T-cell (primary cell): ENCODE measurements around the gene CHURC1. TPM values are rescaled to one million over a fixed set of nuclear protein-coding genes. Genes with fewer than 3 reads are reported as not detected.

ENCODE experiments used
- ATAC-seq, 4 experiments: fragments of 200-7000 bp in 3 of 4; fragments of 150-1000 bp in 1 of 4; cut with Tn5 transposase; replicated peaks in 1 of 4; 1 replicate in 3 of 4; 2 replicates in 1 of 4; pipeline ENCODE4 v1.10.0; 2021; ENCODE audit warnings: moderate library complexity in 3 of 4, mild to moderate bottlenecking in 2 of 4, moderate number of reproducible peaks in 1 of 4
- CTCF ChIA-PET, 2 donors: fragments of 300-600 bp; sonication (Branson Sonifier 250); formaldehyde crosslinking; loops; one replicate each; lab custom pipeline; 2022; ENCODE audit warnings: antibody characterized with exemption in 2 of 2; lab: Charles Lee
- POLR2A ChIA-PET, 2 donors: fragments of 300-600 bp; sonication (Branson Sonifier 250); formaldehyde crosslinking; loops; one replicate each; lab custom pipeline; 2022; ENCODE audit warnings: antibody characterized with exemption in 2 of 2; lab: Charles Lee
- DNase-seq, 35 experiments: peaks; one replicate each; pipeline versions ENCODE4 v3.0.0 to v3.0.0-alpha.2; 2013 to 2023
- H3K27ac ChIP-seq: one replicate; pipeline ENCODE4 v1.5.1; 2013; ENCODE audit warnings: low read length
- H3K27me3 ChIP-seq, 2 experiments: replicated peaks in 1 of 2; 1 replicate in 1 of 2; 2 replicates in 1 of 2; pipeline versions ENCODE4 v1.6.1 to v1.7.0; 2013; ENCODE audit warnings: low read length in 1 of 2, mixed read lengths in 1 of 2; ENCODE audit not compliant: control insufficient read depth in 2 of 2, insufficient read depth in 2 of 2; ENCODE audit errors: extremely low read depth in 1 of 2
- H3K36me3 ChIP-seq, 2 donors: 1 replicate in 1 of 2; 2 replicates in 1 of 2; pipeline versions ENCODE4 v1.6.1 to v1.7.0; 2013; ENCODE audit warnings: low read length in 1 of 2; ENCODE audit not compliant: control insufficient read depth in 2 of 2, insufficient read depth in 1 of 2; ENCODE audit errors: extremely low read depth in 1 of 2
- H3K4me1 ChIP-seq, 2 experiments: 1 replicate in 1 of 2; 2 replicates in 1 of 2; pipeline versions ENCODE4 v1.6.1 to v1.7.0; 2013; ENCODE audit warnings: low read length in 2 of 2, mixed read lengths in 1 of 2; ENCODE audit not compliant: insufficient read depth in 2 of 2, control insufficient read depth in 1 of 2; ENCODE audit errors: extremely low read depth in 1 of 2
- H3K4me3 ChIP-seq, 2 donors: 1 replicate in 1 of 2; 2 replicates in 1 of 2; pipeline versions ENCODE4 v1.5.1 to v1.7.0; 2013; ENCODE audit warnings: mild to moderate bottlenecking in 2 of 2, low read length in 1 of 2, moderate library complexity in 1 of 2; ENCODE audit not compliant: control insufficient read depth in 1 of 2; ENCODE audit errors: extremely low read depth in 1 of 2
- H3K9me3 ChIP-seq: 2 replicates; pipeline ENCODE4 v1.7.0; 2013
- H3K27ac Mint-ChIP-seq, 2 donors: one replicate each; pipeline ENCODE4 v1.8.0; 2020 to 2021; ENCODE audit warnings: mild to moderate bottlenecking in 2 of 2, mixed read lengths in 2 of 2
- H3K27me3 Mint-ChIP-seq, 2 donors: one replicate each; pipeline ENCODE4 v1.8.0; 2021 to 2022; ENCODE audit warnings: mixed read lengths in 2 of 2
- H3K36me3 Mint-ChIP-seq: one replicate; pipeline ENCODE4 v1.8.0; 2021; ENCODE audit warnings: mixed read lengths
- H3K4me1 Mint-ChIP-seq, 3 donors: one replicate each; pipeline ENCODE4 v1.8.0; 2020 to 2022; ENCODE audit warnings: mixed read lengths in 3 of 3, mild to moderate bottlenecking in 1 of 3
- H3K4me3 Mint-ChIP-seq, 3 donors: one replicate each; pipeline ENCODE4 v1.8.0; 2020 to 2022; ENCODE audit warnings: mild to moderate bottlenecking in 3 of 3, mixed read lengths in 3 of 3, moderate library complexity in 3 of 3
- H3K9me3 Mint-ChIP-seq, 3 donors: one replicate each; pipeline ENCODE4 v1.8.0; 2020 to 2022; ENCODE audit warnings: mixed read lengths in 3 of 3
- WGBS: methylation state at CpG from one replicate; pipeline ENCODE4 v1.1.5; 2013; ENCODE audit warnings: missing lambda C conversion rate; ENCODE audit not compliant: insufficient coverage; 5-methylcytosine and 5-hydroxymethylcytosine counted together
- total RNA-seq, 35 experiments: library from RNA in 6 of 35; stranded (reverse) in 6 of 35; fragments of 120-200 nt in 1 of 35; gene quantifications; one replicate each; pipeline versions ENCODE4 v1.2.1 to v1.2.4 and lab custom pipeline; 2013 to 2026

The CHURC1 gene
- total RNA-seq, 5 donors from 2014 or later (not counting 1 experiment from before 2014, with no cell fraction given), result 57.6 to 99.7 (median 91.1) TPM

DNA sequence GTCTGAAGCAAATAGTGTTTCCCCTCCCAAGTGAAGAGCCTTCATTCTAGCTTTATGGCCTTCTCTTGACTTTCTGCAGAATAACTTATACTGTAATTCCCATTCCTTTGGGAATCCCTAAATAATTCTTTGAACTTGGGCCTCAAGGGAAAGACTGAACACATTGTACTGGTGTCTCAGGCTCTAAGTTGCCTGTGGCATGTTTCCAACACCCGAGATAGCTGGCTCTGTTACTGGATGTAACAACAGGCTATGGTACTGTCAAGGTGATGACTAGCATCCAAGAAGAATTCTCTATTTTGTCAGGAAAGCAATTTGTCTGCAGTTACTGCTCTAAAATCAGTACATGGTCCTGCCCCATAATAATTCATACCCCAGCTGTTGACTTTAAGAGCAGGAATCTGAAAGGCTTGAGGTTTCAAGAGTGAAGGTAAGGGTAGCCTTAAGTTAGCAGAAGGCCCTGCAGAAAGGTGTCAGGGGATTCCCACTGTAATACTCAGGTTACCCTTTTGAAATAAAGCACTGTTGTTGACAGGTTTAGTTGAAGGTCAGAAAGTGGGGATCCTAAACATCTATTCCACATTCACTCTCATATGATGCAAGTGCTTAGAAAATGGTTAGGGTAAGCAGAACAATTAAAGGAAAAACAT lies 23.0 kb downstream of the CHURC1 start:
- no peaks in the 10 kb centered on the region for H3K9me3 ChIP-seq
- H3K4me1 ChIP-seq, result peaks cover 0 to 2% of the 10 kb centered on the region in 2 experiments
- Mint-ChIP-seq H3K27me3 (no peaks in the 10 kb centered on the region), H3K27ac (peak overlapping the region; percentile 61 to 76), H3K36me3 (peaks cover 59% of the 10 kb centered on the region), H3K4me3 (no peak overlapping the region), H3K4me1 (peaks cover 72 to 80% (median 74%) of the 10 kb centered on the region in 3 donors), H3K9me3 (no peaks in the 10 kb centered on the region)
- no peaks in the 10 kb centered on the region for H3K27me3 ChIP-seq
- no CpG with 5 or more reads among the region's 1 CpG for WGBS
- H3K4me3 ChIP-seq, result no peak overlapping the region
- no peak for DNase-seq
- ChIA-PET POLR2A (interaction anchor here in 1 of 2 donors (0.6 to 1.4 kb wide), 3 partner anchors 17 to 60 kb away, joined by 3 to 9 read pairs (median 6); partner anchors contain the start of gene CHURC1), CTCF (interaction anchor here in 1 of 2 donors (1.6 to 2.2 kb wide), 2 partner anchors 13 to 114 kb away, joined by 3 to 9 read pairs; no protein-coding TSS in a partner anchor)
- ATAC-seq, result no peak
- H3K36me3 ChIP-seq, result peaks cover 4 to 63% of the 10 kb centered on the region in 2 donors
- H3K27ac ChIP-seq, result no peak overlapping the region

DNA sequence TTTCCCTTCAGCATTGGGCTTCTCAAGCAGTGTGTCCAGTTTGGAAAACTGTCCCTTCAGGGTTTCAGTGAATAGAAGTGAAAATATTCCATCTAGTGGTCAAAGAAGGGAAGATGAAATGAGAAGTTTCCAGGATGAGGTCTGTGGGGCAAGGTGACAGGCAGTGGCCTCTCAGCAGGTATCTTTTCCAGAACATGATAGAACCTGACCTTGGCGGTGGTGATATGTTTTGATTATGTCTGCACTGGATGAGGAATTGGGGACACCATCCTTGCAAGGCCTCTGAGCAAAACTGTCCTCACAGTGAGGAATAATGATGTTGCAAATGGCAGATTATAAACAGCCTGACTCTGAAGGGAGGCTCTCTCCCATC lies 23.6 kb downstream of the CHURC1 start:
- ATAC-seq (no peak), DNase-seq (no peak)
- Histone ChIP-seq H3K9me3 (no peaks in the 10 kb centered on the region), H3K4me3 (no peak overlapping the region), H3K27ac (no peak overlapping the region), H3K36me3 (peaks cover 7 to 58% of the 10 kb centered on the region in 2 donors), H3K4me1 (peaks cover 0 to 2% of the 10 kb centered on the region in 2 experiments), H3K27me3 (no peaks in the 10 kb centered on the region)
- H3K27ac Mint-ChIP-seq, result peak overlapping the region in 1 of 2 donors; percentile 22
- H3K9me3 Mint-ChIP-seq, result no peaks in the 10 kb centered on the region
- 80% methylated on average over 1 of the region's 1 CpG for WGBS
- ChIA-PET POLR2A (interaction anchor here in 1 of 2 donors (1.4 kb wide), 1 partner anchor 23 kb away, joined by 6 read pairs; the partner anchor contains the start of gene CHURC1), CTCF (no interaction called here)
- peaks cover 59% of the 10 kb centered on the region for H3K36me3 Mint-ChIP-seq
- no peak overlapping the region for H3K4me3 Mint-ChIP-seq
- H3K4me1 Mint-ChIP-seq, result peaks cover 74 to 81% (median 76%) of the 10 kb centered on the region in 3 donors
- H3K27me3 Mint-ChIP-seq, result no peaks in the 10 kb centered on the region

DNA sequence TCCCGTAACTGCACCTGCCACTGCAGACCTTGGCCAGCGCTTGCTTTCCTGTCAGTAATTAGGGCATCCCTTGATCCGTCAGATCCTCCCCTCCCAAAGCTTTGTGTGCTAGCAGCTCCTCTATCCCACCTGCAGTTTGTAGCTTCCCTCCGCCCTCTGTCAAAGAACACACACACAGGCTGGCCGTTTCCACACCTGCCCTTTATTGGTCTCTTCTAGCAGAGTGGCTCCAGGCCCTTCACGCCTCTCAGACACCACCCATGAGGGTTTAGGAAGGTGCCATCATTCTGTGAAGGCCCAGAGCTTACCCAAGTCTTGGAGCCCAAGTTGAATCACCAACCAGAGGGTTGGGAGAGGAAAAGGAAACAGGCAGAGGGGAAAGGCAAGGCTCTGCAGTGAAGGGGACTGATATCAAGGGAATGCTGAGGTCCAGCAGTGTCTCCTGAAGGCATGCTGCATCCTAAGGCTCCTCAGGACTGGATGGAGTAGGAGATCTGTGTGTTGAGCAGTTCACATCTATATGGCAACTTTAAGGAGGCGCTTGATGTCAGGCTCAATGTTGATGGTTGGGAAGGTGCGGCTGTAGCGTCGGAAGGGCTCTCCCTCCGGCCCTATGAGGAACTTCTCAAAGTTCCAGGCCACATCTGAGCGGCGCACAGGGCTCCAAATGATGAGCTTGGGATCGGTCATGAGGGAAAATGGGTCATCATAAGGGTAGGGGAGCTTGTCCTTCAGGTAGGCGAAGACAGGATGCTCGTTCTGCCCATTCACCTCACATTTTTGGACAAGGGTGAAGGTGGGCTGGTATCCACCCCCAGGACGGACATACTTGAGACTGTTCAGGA lies 24.9 kb downstream of the CHURC1 start:
- Mint-ChIP-seq H3K36me3 (peaks cover 57% of the 10 kb centered on the region), H3K4me3 (no peak overlapping the region), H3K27ac (peak overlapping the region; percentile 45 to 73), H3K27me3 (no peaks in the 10 kb centered on the region), H3K4me1 (peaks cover 79 to 88% (median 85%) of the 10 kb centered on the region in 3 donors), H3K9me3 (no peaks in the 10 kb centered on the region)
- Histone ChIP-seq H3K4me1 (peaks cover 2 to 8% of the 10 kb centered on the region in 2 experiments), H3K27me3 (no peaks in the 10 kb centered on the region), H3K36me3 (peaks cover 7 to 53% of the 10 kb centered on the region in 2 donors), H3K27ac (no peak overlapping the region), H3K9me3 (no peaks in the 10 kb centered on the region), H3K4me3 (no peak overlapping the region)
- no peak for DNase-seq
- ChIA-PET CTCF (interaction anchor here in 1 of 2 donors (0.5 to 1.0 kb wide), 2 partner anchors 12 to 47 kb away, joined by 3 to 5 read pairs; no protein-coding TSS in a partner anchor), POLR2A (interaction anchor here in 1 of 2 donors (0.7 kb wide), 1 partner anchor 1037 kb away, joined by 3 read pairs; no protein-coding TSS in a partner anchor)
- no peak for ATAC-seq
- WGBS, result 98% methylated on average over 6 of the region's 17 CpGs

DNA sequence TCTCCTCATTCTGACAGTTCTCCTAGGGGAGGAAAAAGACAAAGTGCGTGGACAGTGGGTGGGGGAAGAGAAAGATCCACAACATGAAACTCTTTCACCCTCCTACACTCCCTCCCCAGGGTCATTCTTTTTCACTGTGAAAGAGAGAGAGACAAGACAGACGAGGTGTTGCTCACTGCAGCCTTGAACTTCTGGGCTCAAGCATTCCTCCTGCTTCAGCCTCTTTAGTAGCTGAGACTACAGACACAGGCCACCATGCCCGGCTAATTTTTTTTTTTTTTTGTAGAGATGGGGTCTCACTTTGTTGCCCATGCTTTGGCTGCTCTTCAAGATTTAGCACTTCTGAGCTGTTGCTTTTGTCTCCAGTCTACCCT lies 25.5 kb downstream of the CHURC1 start:
- Mint-ChIP-seq H3K27ac (peak overlapping the region; percentile 33 to 75), H3K4me3 (no peak overlapping the region), H3K4me1 (peaks cover 79 to 88% (median 85%) of the 10 kb centered on the region in 3 donors), H3K36me3 (peaks cover 55% of the 10 kb centered on the region), H3K9me3 (no peaks in the 10 kb centered on the region), H3K27me3 (no peaks in the 10 kb centered on the region)
- no peaks in the 10 kb centered on the region for H3K27me3 ChIP-seq
- H3K4me1 ChIP-seq, result peaks cover 2 to 10% of the 10 kb centered on the region in 2 experiments
- POLR2A ChIA-PET, result interaction anchor here in 1 of 2 donors (0.7 kb wide), 1 partner anchor 1037 kb away, joined by 3 read pairs; no protein-coding TSS in a partner anchor
- no peak overlapping the region for H3K4me3 ChIP-seq
- no peak overlapping the region for H3K27ac ChIP-seq
- H3K9me3 ChIP-seq, result no peaks in the 10 kb centered on the region
- no peak for DNase-seq
- peaks cover 7 to 53% of the 10 kb centered on the region in 2 donors for H3K36me3 ChIP-seq
- CTCF ChIA-PET, result interaction anchor here in 1 of 2 donors (1.0 kb wide), 1 partner anchor 48 kb away, joined by 3 read pairs; no protein-coding TSS in a partner anchor
- 75% methylated on average over 2 of the region's 3 CpGs for WGBS
- no peak for ATAC-seq

DNA sequence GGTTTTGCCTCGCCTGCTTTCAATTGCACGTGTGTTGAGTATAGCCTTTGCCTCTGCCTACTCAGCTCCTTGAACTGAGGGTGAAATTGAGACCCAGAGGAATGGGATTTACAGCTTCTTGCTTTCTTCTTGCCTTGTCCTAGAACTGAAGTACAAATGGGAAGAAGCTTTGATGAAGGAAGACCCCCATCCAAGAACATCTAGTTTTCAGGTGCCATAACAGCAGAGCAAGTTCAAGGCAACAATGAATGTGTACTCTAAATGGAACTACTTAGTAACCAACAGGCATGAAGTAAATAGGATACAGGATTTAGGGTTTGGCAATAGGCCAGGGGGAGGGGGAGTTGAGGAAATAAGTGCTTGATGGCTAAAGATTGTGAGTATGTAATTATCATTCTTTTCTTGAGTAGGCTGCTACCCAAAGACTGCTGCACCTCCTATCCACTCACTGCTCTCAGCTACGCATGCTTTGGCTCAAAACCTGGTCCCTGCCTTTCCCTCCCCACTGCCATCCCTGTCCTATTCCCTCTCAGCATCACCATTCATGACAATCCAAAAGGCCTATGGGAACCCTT lies 26.2 kb downstream of the CHURC1 start:
- H3K4me1 Mint-ChIP-seq, result peaks cover 75 to 87% (median 85%) of the 10 kb centered on the region in 3 donors
- ATAC-seq (no peak), DNase-seq (no peak)
- H3K4me3 ChIP-seq, result no peak overlapping the region
- peaks cover 55% of the 10 kb centered on the region for H3K36me3 Mint-ChIP-seq
- no peaks in the 10 kb centered on the region for H3K27me3 Mint-ChIP-seq
- H3K9me3 Mint-ChIP-seq, result no peaks in the 10 kb centered on the region
- ChIA-PET POLR2A (interaction anchor here in 1 of 2 donors (0.6 kb wide), 1 partner anchor 588 kb away, joined by 4 read pairs; no protein-coding TSS in a partner anchor), CTCF (no interaction called here)
- H3K4me3 Mint-ChIP-seq, result no peak overlapping the region
- H3K27me3 ChIP-seq, result no peaks in the 10 kb centered on the region
- peaks cover 7 to 55% of the 10 kb centered on the region in 2 donors for H3K36me3 ChIP-seq
- H3K27ac ChIP-seq, result no peak overlapping the region
- H3K9me3 ChIP-seq, result no peaks in the 10 kb centered on the region
- H3K27ac Mint-ChIP-seq, result peak overlapping the region; percentile 75 to 77
- WGBS, result 100% methylated on average over 1 of the region's 3 CpGs
- H3K4me1 ChIP-seq, result peaks cover 2 to 10% of the 10 kb centered on the region in 2 experiments
